IPS-15b (cell line): ENCODE measurements around the gene VEZT.
"Not testable (repeated sequence)": the region's sequence is repeated elsewhere in the genome, so short reads cannot be mapped to it uniquely, and the experiment has no call there.

Experiments
- H3K27me3 ChIP-seq: one replicate; pipeline ENCODE4 v1.6.1; 2013; ENCODE audit warnings: low read length; ENCODE audit not compliant: control insufficient read depth, insufficient read depth
- H3K36me3 ChIP-seq: one replicate; pipeline ENCODE4 v1.6.1; 2013; ENCODE audit warnings: low read length; ENCODE audit not compliant: control insufficient read depth, insufficient read depth
- H3K4me1 ChIP-seq: one replicate; pipeline ENCODE4 v1.6.1; 2013; ENCODE audit warnings: mild to moderate bottlenecking, low read length; ENCODE audit not compliant: control insufficient read depth, insufficient read depth
- H3K4me3 ChIP-seq: one replicate; pipeline ENCODE4 v1.5.1; 2013; ENCODE audit warnings: low read depth, low read length
- H3K9ac ChIP-seq: one replicate; pipeline ENCODE4 v1.6.1; 2013; ENCODE audit warnings: low read depth, mild to moderate bottlenecking, low read length
- H3K9me3 ChIP-seq: one replicate; pipeline ENCODE4 v1.6.1; 2013; ENCODE audit warnings: mild to moderate bottlenecking, low read length; ENCODE audit not compliant: control insufficient read depth, insufficient read depth

Gene VEZT

GRCh38 chr12:95314756-95315155 is 97.1 kb downstream of the VEZT start:
- H3K36me3 ChIP-seq, H3K9me3 ChIP-seq, H3K4me3 ChIP-seq, H3K4me1 ChIP-seq, H3K27me3 ChIP-seq, H3K9ac ChIP-seq: not testable (repeated sequence)

GRCh38 chr12:95316798-95317197 is 99.2 kb downstream of the VEZT start:
- Histone ChIP-seq H3K9ac (no peak overlapping the region), H3K9me3 (no peaks in the 10 kb centered on the region), H3K4me3 (no peak overlapping the region), H3K36me3 (no peaks in the 10 kb centered on the region), H3K4me1 (no peaks in the 10 kb centered on the region), H3K27me3 (no peaks in the 10 kb centered on the region)

GRCh38 chr12:95318071-95318545 is 100.5 kb downstream of the VEZT start:
- Histone ChIP-seq H3K36me3 (no peaks in the 10 kb centered on the region), H3K9ac (no peak overlapping the region), H3K4me1 (no peaks in the 10 kb centered on the region), H3K4me3 (no peak overlapping the region), H3K9me3 (no peaks in the 10 kb centered on the region), H3K27me3 (no peaks in the 10 kb centered on the region)

GRCh38 chr12:95319694-95320331 is 102.2 kb downstream of the VEZT start:
- Histone ChIP-seq H3K36me3 (no peaks in the 10 kb centered on the region), H3K9me3 (no peaks in the 10 kb centered on the region), H3K9ac (no peak overlapping the region), H3K27me3 (no peaks in the 10 kb centered on the region), H3K4me1 (no peaks in the 10 kb centered on the region), H3K4me3 (no peak overlapping the region)

GRCh38 chr12:95321516-95322246 is 104.1 kb downstream of the VEZT start:
- H3K4me3 ChIP-seq: no peak overlapping the region
- no peaks in the 10 kb centered on the region for H3K27me3 ChIP-seq
- no peaks in the 10 kb centered on the region for H3K4me1 ChIP-seq
- no peak overlapping the region for H3K9ac ChIP-seq
- H3K9me3 ChIP-seq: no peaks in the 10 kb centered on the region
- no peaks in the 10 kb centered on the region for H3K36me3 ChIP-seq

- Histone ChIP-seq H3K4me3 (no peak overlapping the region), H3K9ac (no peak overlapping the region), H3K9me3 (no peaks in the 10 kb centered on the region), H3K27me3 (no peaks in the 10 kb centered on the region), H3K4me1 (no peaks in the 10 kb centered on the region), H3K36me3 (no peaks in the 10 kb centered on the region)
Measured at GRCh38 chr12:95322326-95322725, 104.7 kb downstream of the VEZT start.

DNA sequence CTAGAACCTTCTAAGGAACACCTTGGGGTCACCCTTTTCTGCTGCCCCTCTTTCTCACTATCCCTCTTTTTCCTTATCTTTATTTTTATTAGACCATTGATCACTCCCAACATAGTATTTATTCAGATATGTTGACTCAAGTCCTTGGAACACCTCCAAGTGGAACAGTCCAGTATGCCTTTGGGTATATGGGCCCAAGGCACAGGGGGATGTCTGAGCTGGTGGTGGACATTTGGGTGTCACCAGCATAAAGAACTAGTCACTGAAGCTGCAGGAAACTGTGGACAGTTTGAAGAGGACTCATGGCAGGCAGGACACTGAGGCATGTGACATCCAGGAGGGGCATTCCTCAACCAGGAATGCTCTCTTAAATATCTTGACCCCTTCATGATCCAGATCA is 105.6 kb downstream of the VEZT start:
- no peak overlapping the region for H3K9ac ChIP-seq
- no peaks in the 10 kb centered on the region for H3K9me3 ChIP-seq
- H3K4me3 ChIP-seq: no peak overlapping the region
- H3K4me1 ChIP-seq: no peaks in the 10 kb centered on the region
- H3K27me3 ChIP-seq: no peaks in the 10 kb centered on the region
- no peaks in the 10 kb centered on the region for H3K36me3 ChIP-seq

DNA sequence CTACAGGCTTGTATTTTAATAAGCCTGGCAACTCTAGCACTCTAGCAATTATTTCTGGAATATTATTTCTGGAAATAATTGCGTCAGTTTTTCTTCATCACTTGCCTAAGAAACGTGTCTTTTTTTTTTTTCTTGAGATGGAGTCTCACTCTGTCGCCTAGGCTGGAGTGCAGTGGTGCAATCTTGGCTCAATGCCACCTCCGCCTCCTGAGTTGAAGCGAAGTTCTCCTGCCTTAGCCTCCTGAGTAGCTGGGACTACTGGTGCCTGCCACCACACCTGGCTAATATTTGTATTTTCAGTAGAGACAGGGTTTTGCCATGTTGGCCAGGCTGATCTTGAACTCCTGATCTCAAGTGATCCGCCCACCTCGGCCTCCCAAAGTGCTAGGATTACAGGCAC is 106.6 kb downstream of the VEZT start:
- H3K36me3 ChIP-seq, H3K4me3 ChIP-seq, H3K4me1 ChIP-seq, H3K9me3 ChIP-seq, H3K9ac ChIP-seq, H3K27me3 ChIP-seq: not testable (repeated sequence)

DNA sequence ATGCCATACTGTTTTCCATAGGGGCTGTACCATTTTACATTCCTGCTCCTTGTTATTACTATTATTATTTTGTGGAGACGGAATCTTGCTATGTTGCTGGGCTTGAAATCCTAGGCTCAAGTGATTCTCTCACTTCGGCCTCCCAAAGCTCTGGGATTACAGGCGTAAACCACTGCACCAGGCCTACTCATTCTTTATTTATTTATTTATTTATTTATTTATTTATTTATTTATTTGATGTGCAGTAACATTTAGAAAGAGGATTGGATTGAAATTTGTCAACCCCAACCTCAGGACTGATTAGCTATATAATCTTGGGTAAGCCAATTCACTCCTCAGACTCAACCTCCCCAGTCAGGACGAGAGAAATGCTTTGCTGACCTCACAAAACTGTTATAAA is 107.9 kb downstream of the VEZT start:
- Histone ChIP-seq H3K36me3 (no peaks in the 10 kb centered on the region), H3K27me3 (no peaks in the 10 kb centered on the region), H3K4me3 (no peak overlapping the region), H3K9me3 (no peaks in the 10 kb centered on the region), H3K4me1 (no peaks in the 10 kb centered on the region), H3K9ac (no peak overlapping the region)

GRCh38 chr12:95326445-95326844 is 108.8 kb downstream of the VEZT start:
- Histone ChIP-seq H3K4me1 (no peaks in the 10 kb centered on the region), H3K9me3 (no peaks in the 10 kb centered on the region), H3K36me3 (no peaks in the 10 kb centered on the region), H3K27me3 (no peaks in the 10 kb centered on the region), H3K9ac (no peak overlapping the region), H3K4me3 (no peak overlapping the region)

- Histone ChIP-seq H3K9me3 (no peaks in the 10 kb centered on the region), H3K4me1 (no peaks in the 10 kb centered on the region), H3K27me3 (no peaks in the 10 kb centered on the region), H3K4me3 (no peak overlapping the region), H3K9ac (no peak overlapping the region), H3K36me3 (no peaks in the 10 kb centered on the region)
Measured at GRCh38 chr12:95326855-95327254, 109.2 kb downstream of the VEZT start.

DNA sequence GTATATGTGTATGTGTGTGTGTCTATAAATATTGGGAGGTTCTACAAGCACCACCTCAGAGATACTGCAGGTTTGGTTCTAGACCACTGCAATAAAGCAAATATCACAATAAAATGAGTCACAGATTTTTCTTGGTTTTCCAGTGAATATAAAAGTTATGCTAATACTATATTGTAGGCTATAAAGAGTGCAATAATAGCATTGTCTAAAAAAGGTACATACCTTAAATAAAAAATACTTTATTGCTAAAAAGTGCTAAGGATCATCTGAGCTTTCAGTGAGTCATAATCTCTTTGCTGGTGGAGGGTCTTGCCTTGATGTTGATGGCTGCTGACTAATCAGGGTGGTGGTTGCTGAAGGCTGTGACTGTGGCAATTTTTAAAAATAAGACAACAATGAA is 111.1 kb downstream of the VEZT start:
- H3K4me1 ChIP-seq: no peaks in the 10 kb centered on the region

More for the DNA sequence above, 111.1 kb downstream of the VEZT start:
- H3K27me3 ChIP-seq: no peaks in the 10 kb centered on the region
- no peaks in the 10 kb centered on the region for H3K9me3 ChIP-seq
- H3K9ac ChIP-seq: no peak overlapping the region
- H3K36me3 ChIP-seq: no peaks in the 10 kb centered on the region
- no peak overlapping the region for H3K4me3 ChIP-seq
